HL-60 (cell line): ENCODE results near the gene NEK11.

ENCODE experiments used
- DNase-seq, 2 experiments: peaks; one replicate each; pipeline ENCODE4 v3.0.0-alpha.2; 2010 to 2020; ENCODE audit warnings: low read depth in 1 of 2, low spot score in 1 of 2
- H3K27ac ChIP-seq: fragments of 250-450 bp; sonication (Bioruptor Pico); replicated peaks from 2 replicates; pipeline ENCODE4 v1.5.1; 2020; ENCODE audit warnings: mild to moderate bottlenecking, moderate library complexity
- H3K27me3 ChIP-seq: fragments of 250-450 bp; sonication (Bioruptor Pico); 2 replicates; pipeline ENCODE4 v1.5.1; 2021; ENCODE audit warnings: mild to moderate bottlenecking, moderate library complexity; ENCODE audit not compliant: insufficient read depth, poor library complexity, severe bottlenecking
- H3K4me3 ChIP-seq: replicated peaks from 2 replicates; pipeline ENCODE4 v1.5.1; 2011; ENCODE audit warnings: mild to moderate bottlenecking, control low read depth, low read length; ENCODE audit not compliant: insufficient read depth
- CTCF ChIP-seq: IDR thresholded peaks from one replicate; pipeline ENCODE4 v1.5.1; 2011; ENCODE audit warnings: low read length, control low read depth, inconsistent platforms; ENCODE audit not compliant: insufficient read depth
- GABPA ChIP-seq: IDR thresholded peaks from 2 replicates; pipeline ENCODE4 v1.6.1; 2012; ENCODE audit warnings: low read depth
- POLR2AphosphoS5 ChIP-seq: IDR thresholded peaks from 2 replicates; pipeline ENCODE4 v1.6.1; 2012; ENCODE audit warnings: low read depth
- SPI1 ChIP-seq: IDR thresholded peaks from 2 replicates; pipeline ENCODE4 v1.6.1; 2012; ENCODE audit warnings: low read depth, mild to moderate bottlenecking, borderline replicate concordance
- TF ChIP-seq, protein P1 (sequence below): IDR thresholded peaks from 2 replicates; pipeline ENCODE4 v1.6.1; 2012; ENCODE audit warnings: low read depth; ENCODE audit not compliant: insufficient replicate concordance

Gene NEK11

DNA sequence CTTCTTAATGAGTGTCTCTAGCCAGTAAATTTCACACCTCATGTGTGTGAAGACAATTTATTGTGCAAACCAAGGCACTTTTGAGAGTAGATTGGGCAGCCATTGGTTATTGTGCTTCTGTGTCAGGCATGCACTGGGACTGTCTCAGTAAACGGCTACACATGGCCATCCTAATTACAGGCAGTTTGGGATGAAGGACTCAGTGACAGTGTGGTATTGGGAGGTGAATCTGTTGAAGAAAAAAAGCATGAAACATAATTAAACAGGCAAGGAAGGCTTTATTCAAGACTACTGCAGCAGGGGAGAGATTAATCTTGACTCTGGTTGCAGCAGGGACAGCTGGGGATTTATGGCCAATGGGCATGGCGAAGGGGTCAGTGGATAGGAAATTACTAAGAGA is 297.1 kb downstream of the NEK11 start:
- TF ChIP-seq, protein P1, sequence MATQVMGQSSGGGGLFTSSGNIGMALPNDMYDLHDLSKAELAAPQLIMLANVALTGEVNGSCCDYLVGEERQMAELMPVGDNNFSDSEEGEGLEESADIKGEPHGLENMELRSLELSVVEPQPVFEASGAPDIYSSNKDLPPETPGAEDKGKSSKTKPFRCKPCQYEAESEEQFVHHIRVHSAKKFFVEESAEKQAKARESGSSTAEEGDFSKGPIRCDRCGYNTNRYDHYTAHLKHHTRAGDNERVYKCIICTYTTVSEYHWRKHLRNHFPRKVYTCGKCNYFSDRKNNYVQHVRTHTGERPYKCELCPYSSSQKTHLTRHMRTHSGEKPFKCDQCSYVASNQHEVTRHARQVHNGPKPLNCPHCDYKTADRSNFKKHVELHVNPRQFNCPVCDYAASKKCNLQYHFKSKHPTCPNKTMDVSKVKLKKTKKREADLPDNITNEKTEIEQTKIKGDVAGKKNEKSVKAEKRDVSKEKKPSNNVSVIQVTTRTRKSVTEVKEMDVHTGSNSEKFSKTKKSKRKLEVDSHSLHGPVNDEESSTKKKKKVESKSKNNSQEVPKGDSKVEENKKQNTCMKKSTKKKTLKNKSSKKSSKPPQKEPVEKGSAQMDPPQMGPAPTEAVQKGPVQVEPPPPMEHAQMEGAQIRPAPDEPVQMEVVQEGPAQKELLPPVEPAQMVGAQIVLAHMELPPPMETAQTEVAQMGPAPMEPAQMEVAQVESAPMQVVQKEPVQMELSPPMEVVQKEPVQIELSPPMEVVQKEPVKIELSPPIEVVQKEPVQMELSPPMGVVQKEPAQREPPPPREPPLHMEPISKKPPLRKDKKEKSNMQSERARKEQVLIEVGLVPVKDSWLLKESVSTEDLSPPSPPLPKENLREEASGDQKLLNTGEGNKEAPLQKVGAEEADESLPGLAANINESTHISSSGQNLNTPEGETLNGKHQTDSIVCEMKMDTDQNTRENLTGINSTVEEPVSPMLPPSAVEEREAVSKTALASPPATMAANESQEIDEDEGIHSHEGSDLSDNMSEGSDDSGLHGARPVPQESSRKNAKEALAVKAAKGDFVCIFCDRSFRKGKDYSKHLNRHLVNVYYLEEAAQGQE = no peak
- TF ChIP-seq GABPA (no peak), SPI1 (no peak), POLR2AphosphoS5 (no peak), CTCF (no peak)
- Histone ChIP-seq H3K27ac (no peak overlapping the region), H3K27me3 (no peaks in the 10 kb centered on the region), H3K4me3 (no peak overlapping the region)
- no peak for DNase-seq

DNA sequence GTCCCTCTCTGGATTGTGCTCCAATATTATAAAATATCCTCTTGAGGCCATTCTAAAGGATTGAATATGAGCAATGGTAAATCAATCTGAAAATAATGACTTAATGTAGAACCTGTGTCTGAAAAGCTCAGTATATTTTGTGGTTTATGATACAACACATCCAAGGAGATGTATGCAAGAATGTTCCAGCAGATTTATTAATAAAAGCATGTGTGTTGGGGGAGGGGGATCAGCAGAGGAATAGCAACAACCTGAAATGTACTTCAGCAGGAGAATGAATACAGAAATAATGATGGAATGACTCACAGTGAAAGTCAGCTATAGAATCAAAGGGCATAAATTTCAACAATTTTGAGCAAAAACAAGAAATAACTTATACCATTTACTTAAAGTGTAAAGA is 298.2 kb downstream of the NEK11 start:
- Histone ChIP-seq H3K4me3 (no peak overlapping the region), H3K27me3 (no peaks in the 10 kb centered on the region), H3K27ac (no peak overlapping the region)
- no peak for TF ChIP-seq CTCF
- TF ChIP-seq, protein P1 = no peak
- TF ChIP-seq POLR2AphosphoS5 = no peak
- no peak for TF ChIP-seq GABPA
- no peak for TF ChIP-seq SPI1
- no peak for DNase-seq

GRCh38 chr3:131326307-131326706 is 299.6 kb downstream of the NEK11 start:
- Histone ChIP-seq H3K27me3 (no peaks in the 10 kb centered on the region), H3K27ac (no peak overlapping the region), H3K4me3 (no peak overlapping the region)
- TF ChIP-seq GABPA (no peak), SPI1 (no peak)
- no peak for DNase-seq

- TF ChIP-seq GABPA = no peak
- TF ChIP-seq POLR2AphosphoS5 = no peak
- TF ChIP-seq CTCF = no peak
- TF ChIP-seq, protein P1 = no peak
- no peak for TF ChIP-seq SPI1
- Histone ChIP-seq H3K27ac (no peak overlapping the region), H3K27me3 (no peaks in the 10 kb centered on the region), H3K4me3 (no peak overlapping the region)
- DNase-seq = no peak
Measured at GRCh38 chr3:131328721-131329120, 302.0 kb downstream of the NEK11 start.
